Liver (tissue), 3 donors: ENCODE measurements around the gene SELENOS.

ENCODE experiments used
- ATF3 ChIP-seq: IDR thresholded peaks from 2 replicates; pipeline ENCODE4 v1.6.1; 2016; ENCODE audit warnings: antibody characterized with exemption
- CTCF ChIP-seq: fragments of 150-350 bp; IDR thresholded peaks from 2 replicates; pipeline ENCODE4 v1.5.1; 2017; ENCODE audit warnings: improper control_type of control experiment, low read depth, low read length; ENCODE audit not compliant: missing input control
- EGR1 ChIP-seq, 2 donors: IDR thresholded peaks; 2 replicates each; pipeline ENCODE4 v1.6.1; 2016 to 2018; ENCODE audit warnings: antibody characterized with exemption in 2 of 2, low read depth in 2 of 2
- GABPA ChIP-seq, 2 donors: IDR thresholded peaks in 1 of 2; conservative IDR thresholded peaks in 1 of 2; 2 replicates each; pipeline ENCODE4 v1.6.1; 2016; ENCODE audit warnings: antibody characterized with exemption in 2 of 2, mild to moderate bottlenecking in 1 of 2, moderate library complexity in 1 of 2
- JUND ChIP-seq, 2 donors: IDR thresholded peaks; 2 replicates each; pipeline ENCODE4 v1.6.1; 2016; ENCODE audit warnings: antibody characterized with exemption in 2 of 2
- RAD21 ChIP-seq, 2 donors: IDR thresholded peaks; 2 replicates each; pipeline ENCODE4 v1.6.1; 2016; ENCODE audit warnings: antibody characterized with exemption in 2 of 2, mild to moderate bottlenecking in 2 of 2
- REST ChIP-seq: IDR thresholded peaks from 2 replicates; pipeline ENCODE4 v1.6.1; 2016; ENCODE audit warnings: antibody characterized with exemption, mild to moderate bottlenecking
- RXRA ChIP-seq, 2 donors: IDR thresholded peaks; 2 replicates each; pipeline ENCODE4 v1.6.1; 2017 to 2018; ENCODE audit warnings: antibody characterized with exemption in 2 of 2, mild to moderate bottlenecking in 1 of 2
- TAF1 ChIP-seq: conservative IDR thresholded peaks from 2 replicates; pipeline ENCODE4 v1.6.1; 2016; ENCODE audit warnings: antibody characterized with exemption, mild to moderate bottlenecking
- YY1 ChIP-seq: IDR thresholded peaks from 2 replicates; pipeline ENCODE4 v1.6.1; 2016; ENCODE audit warnings: antibody characterized with exemption, mild to moderate bottlenecking
- ZBTB33 ChIP-seq: IDR thresholded peaks from 2 replicates; pipeline ENCODE4 v1.6.1; 2016; ENCODE audit warnings: antibody characterized with exemption
- donor health status: healthy.
- donor health status: healthy.

GRCh38 chr15:101266034-101266433 is 11.3 kb downstream of the SELENOS start:
- TF ChIP-seq CTCF, result no peak
- no peak for TF ChIP-seq JUND (IDR thresholded peaks at IDR 0.05)
- TF ChIP-seq ZBTB33, result no peak
- TF ChIP-seq RAD21 (IDR thresholded peaks at IDR 0.05), result no peak
- no peak for TF ChIP-seq EGR1 (IDR thresholded peaks at IDR 0.05; ENCODE audit: low read depth in 2 of 2)
- no peak for TF ChIP-seq TAF1
- no peak for TF ChIP-seq RXRA (IDR thresholded peaks at IDR 0.05)
- no peak for TF ChIP-seq REST
- no peak for TF ChIP-seq YY1
- TF ChIP-seq GABPA (IDR thresholded peaks at IDR 0.05 in 1 of 2, conservative IDR thresholded peaks at IDR 0.05 in 1 of 2), result no peak
- no peak for TF ChIP-seq ATF3
